DMS153 treated with DMSO at 0.1 percent for 48 hours (cell line): ENCODE results near the gene OCA2.

Experiments used
- DNase-seq: peaks from one replicate; lab custom pipeline; 2025; ENCODE audit not compliant: unreplicated experiment; lab: John Stamatoyannopoulos, UW

OCA2 gene

DNA sequence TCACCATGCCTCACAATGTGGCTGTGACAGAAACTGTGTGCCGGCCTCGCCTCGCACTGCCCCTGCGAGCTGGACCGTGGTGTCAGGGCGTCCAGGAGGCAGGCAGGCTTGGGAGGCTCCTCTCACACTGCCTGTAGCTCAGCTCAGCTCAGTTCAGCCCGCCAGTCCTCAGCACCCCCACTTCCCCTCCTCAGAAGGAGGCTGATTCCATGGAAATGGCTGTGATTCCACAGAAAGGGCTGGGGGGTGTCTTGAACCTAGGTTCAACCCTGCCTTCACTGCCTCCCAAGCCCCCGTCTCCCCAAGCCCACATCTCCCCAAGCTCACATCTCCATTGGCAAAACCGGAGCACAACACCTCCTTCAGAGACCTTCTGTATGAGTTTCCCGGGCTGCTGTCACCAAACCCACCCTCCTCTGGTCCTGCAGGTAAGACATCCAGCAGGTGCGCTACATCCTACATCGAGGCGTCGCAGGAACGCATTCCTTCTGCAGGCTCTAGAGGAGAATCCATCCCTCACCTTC is 94.0 kb downstream of the OCA2 start:
- DNase-seq, result no peak

DNA sequence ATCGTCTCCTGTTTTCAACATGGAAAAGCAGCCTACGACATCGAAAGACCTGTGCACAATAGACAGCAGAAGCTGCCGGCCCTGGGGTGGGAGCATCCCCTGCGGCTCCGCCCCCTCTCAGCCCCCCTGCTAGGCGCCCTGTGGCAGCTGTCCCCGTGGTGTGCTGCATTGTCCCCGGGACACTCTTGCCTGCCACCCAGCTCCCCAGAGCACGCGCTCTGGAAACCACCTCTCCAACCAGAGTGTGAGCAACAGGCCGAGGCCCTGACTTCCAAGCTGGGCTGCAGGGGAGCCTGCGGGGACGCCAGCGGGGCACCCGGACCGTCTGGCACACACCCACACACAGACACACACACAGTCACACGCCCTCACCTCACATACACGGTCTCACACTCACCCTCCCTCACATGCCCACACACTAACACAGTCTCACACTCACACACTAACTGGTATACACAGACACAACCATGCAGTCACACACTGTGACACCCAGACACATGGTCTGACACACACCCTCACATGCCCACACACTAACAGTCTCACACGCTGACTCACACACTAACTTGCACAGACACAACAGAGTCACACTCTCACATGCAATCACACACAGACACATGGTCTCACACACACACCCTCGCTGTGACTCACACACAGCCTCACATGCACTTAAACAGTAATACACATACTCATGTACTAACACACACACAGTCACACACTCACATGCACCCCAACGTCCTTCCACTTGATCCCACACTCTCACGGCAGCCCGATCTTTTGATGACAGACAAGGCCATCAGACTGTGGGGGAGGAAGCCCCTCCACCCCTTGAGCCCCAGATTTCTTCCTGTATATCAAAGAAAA is 94.7 kb downstream of the OCA2 start:
- no peak for DNase-seq

DNA sequence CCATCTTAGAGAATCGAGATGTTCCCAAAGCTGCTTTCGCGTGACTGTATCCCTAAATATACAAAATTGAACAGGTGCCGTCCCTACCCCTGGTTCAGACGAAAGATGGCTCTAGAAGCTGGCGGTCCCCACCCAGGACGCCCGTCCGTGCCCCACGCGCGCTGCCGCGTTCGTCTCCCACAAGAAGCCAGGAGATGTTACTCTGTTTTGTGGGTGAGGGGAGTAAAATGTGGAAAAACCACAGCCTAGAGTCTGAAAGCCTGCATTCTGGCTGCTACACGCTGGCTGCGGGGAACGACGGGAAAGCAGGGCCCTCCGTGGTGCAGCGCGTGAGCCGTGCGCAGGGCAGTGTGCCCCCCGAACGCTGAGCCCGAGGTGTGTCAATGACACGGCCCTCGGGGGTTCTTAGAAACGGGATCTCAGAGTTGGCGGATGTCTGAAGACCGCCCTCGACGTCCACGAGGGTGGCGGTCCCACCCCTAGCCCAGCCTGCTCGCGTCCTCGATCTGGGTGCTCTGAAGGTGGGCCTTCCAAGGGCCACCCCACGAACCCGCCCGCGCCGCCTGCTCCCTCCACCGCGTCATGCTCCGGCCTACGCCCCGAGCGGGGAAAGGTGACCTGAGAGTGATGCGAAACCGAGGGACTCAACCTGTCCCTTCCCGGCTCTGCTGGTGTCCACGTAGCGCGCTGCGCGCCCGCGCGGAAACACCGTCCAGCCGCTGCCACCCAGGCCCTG is 95.6 kb downstream of the OCA2 start:
- DNase-seq, result no peak

DNA sequence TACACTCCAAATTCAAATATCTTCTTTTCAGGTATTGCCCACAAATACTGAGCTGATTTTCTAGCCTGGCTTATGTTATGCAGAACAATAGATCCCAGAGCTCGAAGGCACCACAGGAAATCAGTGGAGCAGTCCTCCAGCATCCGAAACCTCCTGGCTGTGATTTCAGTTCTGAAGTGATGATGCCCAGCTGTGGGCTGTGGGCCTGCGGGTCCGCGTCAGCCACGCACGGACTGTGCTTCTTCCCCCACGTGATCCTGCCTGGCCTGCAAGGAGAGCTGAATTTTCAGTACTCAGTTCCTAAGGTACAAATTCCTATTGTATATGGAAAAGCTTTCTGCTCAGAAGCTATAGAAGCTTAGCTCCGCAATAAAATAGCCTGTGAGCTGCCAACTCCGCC is 96.2 kb downstream of the OCA2 start:
- no peak for DNase-seq

DNA sequence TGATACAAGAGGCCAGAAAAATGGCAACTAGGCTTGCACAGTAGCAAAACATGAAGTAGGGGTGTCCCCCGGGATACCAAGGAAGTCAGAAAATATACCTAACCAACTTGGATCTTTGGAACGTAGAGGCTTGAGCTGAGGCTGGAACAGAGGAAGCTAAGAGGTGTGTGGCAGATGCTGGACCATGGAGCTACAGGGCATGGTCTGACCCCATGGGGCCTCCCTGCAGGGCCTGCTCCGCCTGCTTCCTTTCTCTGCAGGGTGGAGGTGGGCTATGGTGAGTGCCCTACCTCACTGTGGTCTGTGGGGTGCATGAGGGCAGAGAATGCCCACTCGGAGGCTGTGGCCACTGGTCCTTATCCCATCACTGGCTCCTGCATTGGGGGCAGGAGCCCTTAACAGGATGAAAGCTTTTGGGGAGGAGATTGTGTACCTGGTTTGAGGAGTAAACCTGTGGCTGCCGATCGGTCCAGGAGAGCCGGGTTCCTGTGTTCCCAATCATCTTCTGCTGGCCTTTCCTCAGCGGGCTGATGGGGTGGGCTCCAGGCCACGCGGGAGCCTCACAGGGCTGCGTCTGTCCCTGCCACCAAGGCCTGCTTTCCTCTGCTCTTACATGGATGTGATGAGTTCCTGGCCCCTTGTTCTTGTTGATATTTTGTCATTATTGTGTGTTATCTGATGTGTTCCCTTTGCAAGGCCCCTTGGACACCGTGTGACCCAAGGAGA is 96.8 kb downstream of the OCA2 start:
- DNase-seq, result no peak

DNA sequence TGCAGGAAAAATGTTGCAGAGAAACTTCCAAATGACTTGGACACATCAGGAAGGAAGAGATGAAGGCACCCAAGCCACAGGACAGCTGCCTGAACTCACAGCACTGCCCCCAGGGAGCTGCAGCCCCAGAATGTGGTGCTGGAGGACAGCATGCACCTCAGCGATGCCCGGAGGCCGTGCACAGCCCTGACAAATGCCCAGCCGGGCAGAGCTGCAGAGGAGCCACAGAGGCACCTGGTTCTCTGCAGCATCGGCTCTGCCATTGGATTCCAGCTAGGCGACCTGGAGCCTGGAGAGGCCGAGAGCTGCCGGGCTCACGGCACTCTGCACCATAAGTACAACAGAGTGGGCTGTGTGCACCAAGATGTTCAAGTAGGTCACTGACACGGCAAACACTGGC is 97.5 kb downstream of the OCA2 start:
- no peak for DNase-seq

DNA sequence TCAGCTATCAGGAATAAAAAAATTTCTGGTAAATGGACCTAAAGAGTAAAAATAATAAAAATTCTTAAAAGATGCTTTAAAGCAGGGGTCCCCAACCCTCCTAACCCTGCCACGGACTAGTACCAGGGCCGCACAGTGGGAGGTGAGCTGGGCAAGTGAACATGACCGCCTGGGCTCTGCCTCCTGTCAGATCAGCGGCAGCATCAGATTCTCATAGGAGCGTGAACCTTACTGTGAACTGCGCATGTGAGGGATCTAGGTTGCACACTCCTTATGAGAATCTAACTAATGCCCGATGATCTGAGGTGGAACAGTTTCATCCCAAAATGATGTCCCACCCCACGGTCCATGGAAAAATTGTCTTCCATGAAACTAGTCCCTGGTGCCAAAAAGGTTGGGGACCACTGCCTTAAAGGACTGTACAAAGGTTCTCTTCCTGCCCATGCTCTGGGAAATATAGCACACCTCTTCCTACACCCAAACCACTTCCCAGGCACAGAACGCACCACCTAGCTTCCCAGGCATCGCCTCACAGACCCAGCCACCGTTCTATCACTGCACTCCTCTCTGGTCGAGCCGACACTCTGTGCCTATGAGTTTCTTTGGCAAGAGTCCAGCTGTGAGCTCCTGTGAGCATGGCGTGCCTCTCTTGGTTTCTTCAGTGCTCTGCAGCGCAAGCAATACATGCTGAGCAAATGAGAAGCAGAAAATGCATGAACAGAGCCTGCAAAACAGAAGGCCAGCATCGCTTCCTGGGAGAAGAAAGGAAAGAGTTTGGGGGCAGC is 104.9 kb downstream of the OCA2 start:
- DNase-seq, result no peak

DNA sequence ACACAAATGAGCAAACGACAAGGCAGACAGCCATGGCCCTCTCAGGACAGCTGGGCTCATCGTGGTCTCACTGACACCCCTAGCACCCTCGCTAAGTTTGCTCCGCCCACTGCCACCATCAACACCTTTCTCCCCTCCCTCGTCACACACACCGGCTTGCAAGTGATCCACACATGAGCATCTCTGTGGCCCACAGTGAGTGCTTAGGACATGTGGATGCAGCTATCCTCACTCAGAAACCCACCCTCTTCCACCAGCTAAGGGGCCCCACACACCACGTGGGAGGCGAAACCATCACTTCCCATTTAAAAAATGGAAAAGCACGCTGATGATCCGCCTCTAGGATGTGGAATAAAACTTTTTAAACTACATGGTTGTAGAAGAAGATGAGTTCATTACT is 105.6 kb downstream of the OCA2 start:
- no peak for DNase-seq

DNA sequence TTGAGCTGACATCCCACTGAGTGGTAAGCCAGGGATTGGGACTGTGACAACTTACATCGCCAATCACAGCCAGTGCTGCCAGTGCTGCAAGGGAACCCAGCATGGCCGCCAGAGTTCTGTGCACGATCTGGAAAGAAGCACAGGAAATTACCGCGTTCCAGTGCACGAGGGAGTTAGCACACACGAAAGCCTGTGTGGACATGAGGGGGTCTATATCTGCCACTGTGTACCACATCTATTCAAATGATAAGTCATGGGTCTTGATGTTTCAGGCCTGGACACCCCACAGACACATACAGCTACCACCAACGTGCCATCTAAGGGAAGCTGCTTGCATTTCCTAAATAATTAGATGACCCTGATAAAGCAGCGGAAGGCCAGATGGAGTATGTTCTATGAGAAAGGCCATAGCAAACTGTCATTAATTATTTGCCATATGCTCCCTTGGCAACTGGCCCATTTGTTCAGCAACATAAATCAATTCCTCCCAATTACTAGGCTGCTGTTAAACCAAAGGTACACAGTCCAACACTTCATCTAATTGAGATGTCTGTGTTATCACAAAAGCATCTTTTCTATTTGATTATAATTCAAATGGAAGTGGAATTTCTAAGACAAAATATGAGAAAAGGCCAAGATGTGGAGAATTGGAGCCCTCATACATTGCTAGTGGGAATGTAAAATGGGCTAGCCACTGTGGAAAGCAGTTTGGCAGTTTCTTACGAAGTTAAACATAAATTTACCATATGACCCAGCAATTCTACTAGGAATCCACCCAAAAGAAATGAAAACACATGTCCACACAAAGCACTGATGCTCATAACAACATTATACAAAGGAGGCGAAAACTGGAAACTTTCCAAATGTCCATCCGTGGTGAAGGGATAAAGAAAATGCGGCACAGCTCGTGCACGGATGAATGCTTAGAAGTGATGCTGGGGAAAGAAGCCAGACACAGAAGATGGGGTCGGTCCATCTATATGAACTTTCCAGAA is 108.3 kb downstream of the OCA2 start:
- no peak for DNase-seq

DNA sequence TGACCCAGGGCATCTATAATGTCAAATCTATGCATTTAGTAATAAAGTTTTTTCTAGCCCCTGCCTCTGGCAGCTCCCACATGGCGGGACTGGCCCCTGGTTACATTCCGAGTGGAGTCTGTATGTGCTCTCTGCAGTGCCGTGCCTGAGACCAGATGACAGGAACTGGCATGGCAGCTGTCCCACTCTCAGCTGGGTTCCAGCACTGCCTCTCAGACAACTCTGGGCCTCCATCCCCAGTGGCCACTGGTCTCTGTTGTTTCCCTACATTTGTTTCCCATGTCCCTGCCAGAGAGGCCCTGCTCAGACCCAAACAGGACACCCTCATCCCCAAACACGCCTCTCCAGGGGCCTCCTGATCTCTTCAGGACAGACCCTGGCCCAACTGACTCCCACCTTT is 109.3 kb downstream of the OCA2 start:
- DNase-seq, result no peak

DNA sequence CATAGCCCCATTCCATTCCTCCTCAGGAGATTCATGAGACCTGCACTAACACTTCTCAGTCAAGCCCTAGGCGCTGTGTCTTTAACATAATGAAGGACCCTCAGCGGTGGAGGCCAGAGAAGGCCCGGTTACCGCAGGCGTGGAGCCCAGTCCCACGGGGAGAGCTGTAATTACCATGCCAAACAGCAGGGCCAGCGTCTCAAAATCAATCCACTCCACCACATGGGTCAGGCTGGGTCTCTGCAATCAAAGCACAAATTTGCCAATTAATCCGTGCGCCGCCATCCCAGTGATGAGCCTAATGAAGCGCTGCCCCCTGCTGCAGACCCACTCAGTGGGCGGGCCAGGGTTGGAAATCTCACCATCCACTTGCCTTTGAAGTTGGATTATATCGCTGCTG is 109.7 kb downstream of the OCA2 start:
- no peak for DNase-seq

DNA sequence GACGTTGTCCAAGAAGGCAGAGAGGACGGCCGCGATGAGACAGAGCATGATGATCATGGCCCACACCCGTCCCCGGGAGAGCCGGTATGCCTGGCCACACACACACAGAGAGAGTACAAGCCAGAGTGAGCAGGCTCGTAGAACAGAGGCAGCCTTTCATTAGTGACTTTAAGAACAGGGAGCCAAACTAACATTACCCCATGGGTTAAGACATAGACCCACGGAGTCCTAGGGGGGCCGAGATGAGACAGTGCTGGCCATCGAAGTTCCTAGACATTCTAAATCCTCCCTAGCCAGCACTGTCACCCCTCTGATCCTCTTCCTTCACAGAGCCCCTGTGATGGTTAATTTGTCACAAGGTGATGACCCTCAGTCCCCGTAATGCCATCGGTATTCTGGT is 114.0 kb downstream of the OCA2 start:
- DNase-seq, result no peak

DNA sequence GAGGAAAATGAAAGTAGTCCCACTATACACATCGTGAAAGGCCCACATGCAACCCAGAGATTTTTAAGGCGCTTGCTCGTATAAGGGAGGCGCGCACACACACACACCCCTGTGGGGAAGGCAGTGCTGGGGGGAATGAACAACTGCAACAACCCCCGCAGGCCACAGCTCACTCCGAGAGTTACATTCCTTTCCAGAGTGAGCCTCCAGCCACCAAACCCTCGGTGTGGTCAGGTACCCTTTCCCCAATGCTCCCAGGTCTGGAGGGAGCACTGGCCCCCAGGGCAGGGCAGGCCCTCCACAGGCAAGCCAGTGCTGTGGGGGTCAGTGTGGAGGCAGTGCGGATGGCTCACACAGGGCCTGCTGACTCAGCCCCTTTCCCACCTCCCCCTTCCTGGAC is 115.6 kb downstream of the OCA2 start:
- no peak for DNase-seq

DNA sequence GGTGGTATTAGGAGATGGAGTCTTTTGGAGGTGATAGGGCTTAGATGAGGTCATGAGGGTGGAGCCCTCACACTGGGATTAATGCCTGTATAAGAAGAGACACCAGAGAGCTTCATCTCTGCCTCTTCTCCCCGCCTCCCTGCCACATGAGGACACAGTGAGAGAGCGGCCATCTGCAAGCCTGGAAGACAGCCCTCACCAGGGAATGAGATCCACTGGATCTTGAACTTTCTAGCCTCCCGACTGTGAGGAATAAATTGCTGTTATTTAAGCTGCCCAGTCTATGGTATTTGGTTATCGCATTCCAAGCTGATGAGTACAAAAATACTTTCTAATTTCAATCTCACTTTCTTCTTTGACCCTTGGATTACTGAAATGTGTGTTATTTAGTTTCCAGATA is 121.4 kb downstream of the OCA2 start:
- no peak for DNase-seq

DNA sequence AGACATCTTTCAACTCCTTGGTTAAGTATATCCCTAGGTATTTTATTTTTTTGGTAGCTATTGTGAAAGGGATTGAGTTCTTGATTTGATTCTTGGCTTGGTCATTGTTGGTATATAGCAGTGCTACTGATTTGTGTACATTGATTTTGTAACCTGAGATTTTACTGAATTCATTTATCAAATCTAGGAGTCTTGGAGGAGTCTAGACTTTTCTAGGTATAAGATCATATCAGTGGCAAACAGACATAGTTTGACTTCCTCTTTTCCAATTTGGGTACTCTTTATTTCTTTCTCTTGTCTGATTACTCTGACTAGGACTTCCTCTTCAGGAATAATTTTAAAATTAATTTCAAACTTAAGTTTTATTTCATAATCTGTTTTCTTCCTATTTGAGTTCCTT is 125.2 kb downstream of the OCA2 start:
- DNase-seq, result no peak

DNA sequence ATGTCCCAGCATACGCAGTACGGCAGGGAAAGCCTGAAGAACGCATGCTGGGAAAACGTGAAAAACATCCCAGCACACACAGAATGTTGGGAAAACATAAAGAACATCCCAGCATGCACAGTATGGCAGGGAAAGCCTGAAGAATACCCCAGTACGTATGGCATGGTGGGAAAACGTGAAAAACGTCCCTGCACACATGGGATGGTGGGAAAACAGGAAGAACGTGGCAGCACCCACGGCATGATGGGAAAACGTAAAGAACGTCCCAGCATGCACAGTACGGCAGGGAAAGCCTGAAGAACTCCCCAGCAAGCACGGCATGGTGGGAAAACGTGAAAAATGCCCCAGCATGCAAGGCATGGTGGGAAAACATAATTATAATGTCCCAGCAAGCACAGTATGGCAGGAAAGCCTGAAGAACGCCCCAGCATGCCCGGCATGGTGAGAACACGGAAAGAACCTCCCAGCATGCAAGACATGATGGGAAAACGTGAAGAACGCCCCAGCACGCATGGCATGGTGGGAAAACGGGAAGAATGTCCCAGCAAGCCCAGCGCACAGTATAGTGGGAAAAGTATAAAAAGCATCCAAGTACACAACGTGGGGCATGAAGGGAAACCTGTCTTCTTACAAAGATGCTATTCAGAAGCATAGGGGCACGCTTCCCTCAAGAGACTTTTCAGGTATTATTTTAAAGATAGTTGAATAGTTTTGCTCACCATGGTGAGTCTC is 128.3 kb downstream of the OCA2 start:
- DNase-seq, result no peak

DNA sequence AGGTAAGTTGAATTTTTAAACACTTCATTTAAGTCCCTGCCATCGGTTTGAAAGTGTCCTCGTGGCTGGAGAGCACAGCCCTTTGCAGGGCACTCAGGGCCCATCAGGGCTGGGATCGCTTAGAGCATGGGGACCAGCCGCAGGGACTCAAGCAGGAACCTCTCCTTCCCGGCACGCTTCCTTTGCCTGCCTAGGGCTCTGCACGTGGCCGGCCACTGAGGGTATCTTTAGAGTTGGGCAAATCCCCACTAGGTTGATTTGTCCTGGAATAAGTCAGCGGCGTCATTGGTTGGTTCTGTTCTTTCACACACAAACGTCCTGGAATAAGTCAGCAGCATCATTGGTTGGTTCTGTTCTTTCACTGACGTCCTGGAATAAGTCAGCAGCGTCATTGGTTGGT is 131.6 kb downstream of the OCA2 start:
- DNase-seq, result no peak

DNA sequence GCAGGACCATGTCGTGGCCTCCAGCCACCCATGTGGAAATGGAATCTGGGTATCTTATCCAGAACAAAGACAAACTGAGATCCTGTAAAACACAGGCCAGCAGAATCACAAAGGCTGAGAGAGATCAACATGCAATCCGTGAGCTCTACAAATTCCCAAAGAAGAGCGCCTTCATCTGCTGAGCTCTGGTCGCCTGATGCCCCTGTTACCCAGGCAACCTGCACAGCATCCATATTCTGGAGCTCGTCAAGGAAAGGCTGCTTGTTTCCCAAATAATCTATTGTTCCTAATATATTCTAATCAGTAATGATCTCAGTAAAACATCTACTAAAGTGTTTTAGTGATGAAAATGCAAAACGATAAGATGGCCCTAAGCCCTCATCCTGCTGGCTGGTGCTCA is 133.6 kb downstream of the OCA2 start:
- DNase-seq, result no peak

DNA sequence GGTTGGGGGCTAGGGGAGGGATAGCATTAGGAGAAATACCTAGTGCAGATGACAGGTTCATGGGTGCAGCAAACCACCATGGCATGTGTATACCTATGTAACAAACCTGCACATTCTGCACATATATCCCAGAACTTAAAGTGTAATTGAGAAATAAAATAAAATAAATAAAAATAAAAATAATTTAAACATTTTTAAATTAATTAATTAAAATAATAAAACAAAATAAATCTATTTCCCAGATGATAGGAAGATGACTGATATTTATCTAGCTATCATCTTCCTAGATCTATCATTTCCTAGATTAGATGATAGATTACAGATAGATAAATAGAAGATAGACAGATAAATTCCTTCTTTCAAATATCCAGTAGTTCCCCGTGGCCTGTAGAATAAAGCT is 137.3 kb downstream of the OCA2 start:
- DNase-seq, result no peak
